HG02870 (cell line): Measurements from ENCODE around the gene NLRP7.
"Not testable (repeated sequence)": the region's sequence is repeated elsewhere in the genome, so short reads cannot be mapped to it uniquely, and the experiment has no call there.

Experiments used
- ATAC-seq: cut with Tn5 transposase; IDR thresholded peaks from one replicate; pipeline ENCODE4 v1.9.1; 2021; ENCODE audit warnings: mild to moderate bottlenecking, moderate library complexity; ENCODE audit not compliant: unreplicated experiment

NLRP7 gene

GRCh38 chr19:54919646-54920563 is 27.4 kb downstream of the NLRP7 start:
- ATAC-seq: not testable (repeated sequence)

- ATAC-seq: no peak
These were observed 28.8 kb downstream of the NLRP7 start for GRCh38 chr19:54918499-54918898.

GRCh38 chr19:54916822-54917221 is 30.5 kb downstream of the NLRP7 start:
- no peak for ATAC-seq

GRCh38 chr19:54907899-54908298 is 39.4 kb downstream of the NLRP7 start:
- not testable (repeated sequence) for ATAC-seq

GRCh38 chr19:54906819-54907218 is 40.5 kb downstream of the NLRP7 start:
- no peak for ATAC-seq

GRCh38 chr19:54905803-54906511 is 41.4 kb downstream of the NLRP7 start, which contains the start of gene NCR1:
TSS of gene NCR1 (plus strand) at chr19:54906148. CDS start at chr19:54906188, 40 bp downstream.
- ATAC-seq: no peak

GRCh38 chr19:54905421-54905802 is 41.9 kb downstream of the NLRP7 start:
- ATAC-seq: no peak

- not testable (repeated sequence) for ATAC-seq
These were observed 43.1 kb downstream of the NLRP7 start for GRCh38 chr19:54904261-54904660.

- no peak for ATAC-seq
These were observed 44.0 kb downstream of the NLRP7 start for GRCh38 chr19:54903303-54903702.

GRCh38 chr19:54902061-54902460 is 45.3 kb downstream of the NLRP7 start:
- ATAC-seq: no peak

- ATAC-seq: not testable (repeated sequence)
These were observed 46.2 kb downstream of the NLRP7 start for GRCh38 chr19:54901153-54901552.

GRCh38 chr19:54899646-54900045 is 47.7 kb downstream of the NLRP7 start:
- not testable (repeated sequence) for ATAC-seq

- not testable (repeated sequence) for ATAC-seq
These were observed 48.6 kb downstream of the NLRP7 start for GRCh38 chr19:54898685-54899084.

GRCh38 chr19:54896036-54896435 is 51.3 kb downstream of the NLRP7 start:
- ATAC-seq: no peak

GRCh38 chr19:54894106-54894505 is 53.2 kb downstream of the NLRP7 start:
- not testable (repeated sequence) for ATAC-seq

- no peak for ATAC-seq
These were observed 53.9 kb downstream of the NLRP7 start for GRCh38 chr19:54893406-54893805.

- no peak for ATAC-seq
These were observed 57.8 kb downstream of the NLRP7 start for GRCh38 chr19:54889566-54889965.

GRCh38 chr19:54888239-54888638 is 59.1 kb downstream of the NLRP7 start:
- no peak for ATAC-seq

- ATAC-seq: no peak
These were observed 64.1 kb downstream of the NLRP7 start for GRCh38 chr19:54883228-54883627.

- ATAC-seq: no peak
These were observed 64.6 kb downstream of the NLRP7 start for GRCh38 chr19:54882758-54883157.

GRCh38 chr19:54881884-54882283 is 65.4 kb downstream of the NLRP7 start:
- ATAC-seq: no peak

GRCh38 chr19:54877471-54877870 is 69.9 kb downstream of the NLRP7 start:
- no peak for ATAC-seq
